Activated CD8-positive, alpha-beta memory T cell treated with anti-CD3 and anti-CD28 coated beads, Interleukin-2, amount 50 U/mL, for 1 hour (primary cell): Measurements from ENCODE around the gene IGFN1.
"Not testable (repeated sequence)": the region's sequence is repeated elsewhere in the genome, so short reads cannot be mapped to it uniquely, and the experiment has no call there.

ENCODE experiments used
- DNase-seq: peaks from one replicate; pipeline ENCODE4 v3.0.0-alpha.2; 2020; ENCODE audit errors: extremely low read depth

The IGFN1 gene

DNA sequence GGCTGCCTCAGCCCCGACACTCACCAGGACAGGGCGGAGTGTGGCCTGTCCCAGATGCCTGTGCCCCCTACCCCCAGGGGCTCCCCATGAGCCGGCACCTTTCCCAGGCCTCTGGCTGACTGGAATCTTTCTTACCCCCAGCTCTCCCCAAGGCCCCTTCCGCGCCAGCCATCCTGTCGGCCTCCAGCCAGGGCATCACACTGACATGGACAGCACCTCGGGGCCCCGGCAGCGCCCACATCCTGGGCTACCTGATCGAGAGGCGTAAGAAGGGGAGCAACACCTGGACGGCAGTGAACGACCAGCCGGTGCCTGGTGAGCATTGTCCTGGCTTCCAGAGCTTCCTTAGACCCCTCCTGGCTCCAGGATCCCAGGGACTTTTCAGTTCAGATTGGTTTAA is 26.5 kb downstream of the IGFN1 start:
- no peak for DNase-seq

DNA sequence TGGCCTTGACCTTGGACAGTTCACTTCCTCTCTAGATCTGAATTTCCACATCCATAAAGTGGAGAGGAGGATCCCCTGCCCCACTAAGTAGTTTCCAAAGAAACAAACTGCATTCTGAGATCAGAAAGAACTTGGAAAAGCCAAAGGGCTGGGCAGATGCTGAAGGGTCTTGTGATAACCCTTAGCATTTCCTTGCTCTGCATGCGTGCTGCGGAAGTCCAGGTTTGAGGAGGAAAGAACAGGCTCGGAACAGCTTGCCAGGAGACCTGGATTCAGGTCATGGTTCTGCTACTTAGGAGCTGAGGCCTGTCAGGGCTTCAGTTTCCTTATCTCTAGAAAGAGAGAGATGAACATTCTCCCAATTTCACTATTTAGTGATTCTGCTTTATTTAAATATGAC is 27.2 kb downstream of the IGFN1 start:
- DNase-seq: no peak

DNA sequence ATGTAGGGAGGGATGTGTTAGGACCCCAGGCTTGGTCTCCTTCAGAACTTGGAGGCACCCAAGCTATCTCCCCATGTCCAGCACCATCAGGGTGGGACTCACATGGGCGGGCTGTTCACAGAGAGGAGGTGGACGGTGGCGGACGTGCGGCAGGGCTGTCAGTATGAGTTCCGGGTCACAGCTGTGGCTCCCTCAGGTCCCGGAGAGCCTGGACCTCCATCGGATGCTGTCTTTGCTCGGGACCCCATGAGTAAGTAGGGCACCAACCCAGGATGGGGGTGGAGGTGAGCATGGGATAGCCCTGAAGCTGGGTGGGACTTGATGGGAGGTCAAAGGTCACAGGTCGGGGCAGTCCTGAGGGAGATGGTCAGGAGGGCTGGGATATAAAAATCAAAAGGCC is 27.8 kb downstream of the IGFN1 start:
- DNase-seq: no peak

DNA sequence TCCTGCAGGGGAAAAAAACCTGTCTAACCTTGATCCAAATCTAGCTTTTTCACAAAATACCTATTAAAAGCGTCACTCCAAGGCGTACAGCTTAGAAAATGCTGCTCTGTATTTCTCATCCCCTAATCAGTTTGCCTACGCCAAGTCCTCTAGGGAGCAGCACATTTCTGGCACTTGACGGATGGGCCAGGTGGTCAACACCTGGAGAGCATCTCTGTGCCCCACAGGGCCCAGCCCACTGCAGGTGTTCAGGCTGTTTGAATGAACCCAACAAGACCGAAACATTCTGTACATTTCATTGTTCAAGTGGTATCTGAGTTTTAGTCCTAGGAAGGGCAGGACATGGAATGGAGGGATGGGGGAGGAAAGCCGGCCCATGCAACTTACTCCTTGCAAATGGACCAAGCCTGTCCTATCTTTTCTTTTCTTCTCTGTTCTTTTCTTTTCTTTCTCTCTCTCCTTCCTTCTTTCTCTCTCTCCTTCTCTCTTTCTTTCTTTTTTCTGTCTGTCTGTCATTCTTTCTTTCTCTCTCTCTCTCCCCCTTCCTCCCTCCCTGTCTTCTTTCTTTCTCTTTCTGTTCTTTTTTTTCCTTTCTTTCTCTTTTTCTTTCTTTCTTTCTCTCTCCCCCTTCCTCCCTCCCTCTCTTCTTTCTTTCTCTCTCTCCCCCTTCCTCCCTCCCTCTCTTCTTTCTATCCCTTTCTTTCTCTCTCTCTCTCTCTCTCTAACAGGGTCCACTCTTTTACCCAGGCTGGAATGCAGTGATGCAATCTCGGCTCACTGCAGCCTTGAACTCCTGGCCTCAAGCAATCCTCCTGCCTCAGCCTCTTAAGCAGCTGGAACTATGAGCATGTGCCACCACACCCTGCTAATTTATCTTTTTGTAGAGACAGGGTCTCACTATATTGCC is 29.1 kb downstream of the IGFN1 start:
- DNase-seq: no peak

DNA sequence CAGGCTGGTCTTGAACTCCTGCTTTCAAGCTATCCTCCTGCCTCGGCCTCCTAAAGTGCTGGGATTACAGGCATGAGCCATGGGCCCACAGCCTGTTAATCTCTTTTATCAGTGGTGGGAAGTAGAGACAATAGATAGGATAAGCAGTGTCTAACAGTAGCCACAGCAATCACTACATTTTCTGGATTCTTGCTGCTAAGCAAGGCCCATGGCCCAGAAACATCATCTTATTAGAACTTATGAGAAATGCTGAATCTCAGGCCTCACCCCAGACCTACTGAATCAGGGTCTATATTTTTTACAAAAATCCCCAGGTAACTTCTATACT is 29.7 kb downstream of the IGFN1 start:
- DNase-seq: no peak

DNA sequence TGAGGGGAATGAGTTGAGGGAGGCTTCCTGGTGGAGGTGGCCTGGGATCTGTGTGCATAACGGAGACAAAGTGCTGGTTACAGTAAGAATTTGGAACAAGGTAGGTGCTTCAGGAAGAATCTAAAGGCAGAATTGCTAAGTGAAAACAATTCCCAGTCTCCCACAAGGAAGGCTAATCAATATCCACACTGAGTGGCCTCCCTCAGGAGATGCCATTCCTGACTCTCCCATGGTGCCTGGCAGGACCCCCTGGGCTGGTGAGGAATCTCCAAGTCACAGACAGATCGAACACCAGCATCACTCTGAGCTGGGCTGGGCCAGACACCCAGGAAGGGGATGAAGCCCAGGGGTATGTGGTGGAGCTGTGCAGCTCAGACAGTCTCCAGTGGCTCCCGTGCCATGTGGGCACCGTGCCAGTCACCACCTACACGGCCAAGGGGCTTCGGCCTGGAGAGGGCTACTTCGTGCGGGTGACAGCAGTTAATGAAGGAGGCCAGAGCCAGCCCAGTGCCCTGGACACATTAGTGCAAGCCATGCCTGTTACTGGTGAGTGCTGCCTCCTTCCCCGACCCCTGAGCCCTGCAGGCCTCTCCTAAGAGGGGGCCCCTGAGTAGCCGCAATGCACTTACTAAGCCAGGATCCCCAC is 30.7 kb downstream of the IGFN1 start:
- DNase-seq: no peak

DNA sequence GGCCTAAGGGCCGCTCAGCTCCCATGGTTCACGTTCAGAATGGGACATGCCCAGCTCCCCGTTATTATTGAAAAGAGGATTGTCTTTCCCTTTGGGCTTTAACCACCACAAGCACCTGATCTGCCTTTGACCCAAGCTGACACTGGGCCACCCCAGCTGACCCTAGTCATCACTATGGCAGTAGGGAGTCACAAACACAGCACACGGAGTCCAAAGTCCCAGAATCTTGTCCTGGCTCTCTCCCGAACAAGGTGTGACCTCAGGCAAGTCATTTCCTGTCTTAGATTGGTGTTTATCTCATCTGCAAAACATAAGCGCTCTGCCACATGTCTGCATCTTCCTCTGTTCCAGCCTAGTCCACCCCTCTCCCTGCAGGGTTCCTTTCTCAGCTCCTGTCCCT is 31.5 kb downstream of the IGFN1 start:
- no peak for DNase-seq

DNA sequence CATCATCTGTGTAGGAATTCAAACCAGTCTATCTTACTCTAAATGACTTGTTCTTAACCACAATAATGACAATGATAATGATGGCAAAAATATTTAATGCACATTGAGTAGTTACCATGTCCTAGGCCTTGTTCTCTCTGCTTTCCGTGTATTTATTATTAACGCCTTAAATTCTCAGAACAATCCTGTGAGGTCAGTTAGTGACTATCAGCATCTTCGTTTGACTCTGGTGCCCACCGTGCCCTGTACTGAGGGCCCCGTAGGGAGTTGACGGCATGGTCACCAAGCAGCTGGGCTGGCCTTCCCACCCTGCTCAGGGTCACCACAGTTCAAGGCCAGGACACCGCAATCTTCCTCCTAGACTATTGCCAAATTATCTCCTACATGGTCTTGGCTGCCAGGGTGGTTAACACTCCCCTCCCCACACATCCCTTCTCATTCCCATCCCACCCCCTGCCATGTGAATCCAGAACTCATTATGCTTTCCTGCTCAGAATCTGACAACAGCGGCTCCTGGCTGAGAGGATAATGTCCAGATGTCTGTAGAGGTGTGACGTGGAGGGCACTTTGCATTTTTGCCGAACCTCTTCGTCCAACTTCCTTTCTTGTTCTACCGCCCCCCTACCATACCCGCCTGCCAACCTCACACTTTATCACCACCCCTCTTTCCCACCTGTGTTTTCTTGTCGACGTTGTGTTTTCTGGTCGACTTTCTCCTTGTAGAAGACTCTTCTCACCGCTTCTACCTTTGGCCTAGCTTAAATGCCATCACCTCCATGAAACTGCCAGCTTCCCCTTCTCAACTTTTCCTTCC is 33.4 kb downstream of the IGFN1 start:
- DNase-seq: no peak

DNA sequence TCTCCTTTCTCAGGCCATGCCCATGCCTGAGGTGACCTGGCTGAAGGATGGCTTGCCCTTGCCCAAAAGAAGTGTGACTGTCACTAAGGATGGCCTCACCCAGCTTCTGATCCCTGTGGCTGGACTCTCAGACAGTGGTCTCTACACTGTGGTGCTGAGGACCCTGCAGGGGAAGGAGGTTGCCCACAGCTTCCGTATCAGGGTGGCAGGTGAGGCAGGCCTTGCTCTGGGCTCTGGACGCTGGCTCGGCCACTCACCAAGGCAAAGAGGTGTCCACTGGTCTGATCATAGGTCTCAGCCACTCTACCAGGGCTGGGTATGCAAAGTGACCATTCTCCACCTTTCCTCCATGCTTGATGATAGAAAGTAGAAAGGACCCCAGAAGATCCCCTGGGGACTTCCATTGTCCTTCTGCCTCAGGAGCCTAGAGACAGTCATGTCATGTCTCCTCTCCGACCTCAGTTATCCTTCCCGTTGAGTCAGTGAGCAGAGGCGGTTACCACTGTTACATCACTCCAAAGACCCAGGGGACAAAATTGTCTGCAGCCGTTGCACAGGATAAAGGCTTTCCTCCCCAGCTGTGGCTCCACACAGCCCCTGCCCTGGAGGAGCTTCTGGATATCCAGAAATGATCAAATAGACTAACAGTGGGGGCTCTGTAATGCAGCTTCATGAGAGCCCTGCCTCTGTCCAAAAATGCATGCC is 34.2 kb downstream of the IGFN1 start:
- DNase-seq: no peak

DNA sequence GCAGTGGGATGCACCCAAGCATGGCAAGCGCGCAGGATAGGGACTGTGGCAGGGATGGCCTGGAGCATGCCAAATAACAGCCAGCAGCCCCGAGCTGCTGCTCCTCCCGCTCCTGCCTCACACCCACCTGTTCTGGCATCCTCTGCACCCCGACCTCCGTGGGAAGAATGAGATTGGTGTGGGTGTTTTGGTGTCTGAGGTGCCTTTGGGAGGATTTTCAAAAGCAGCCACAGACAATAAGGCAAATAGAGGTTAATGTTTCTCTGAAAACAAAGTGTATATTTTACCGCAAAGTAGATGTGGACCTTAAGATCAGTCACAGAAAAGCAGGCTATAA is 35.5 kb downstream of the IGFN1 start:
- no peak for DNase-seq

DNA sequence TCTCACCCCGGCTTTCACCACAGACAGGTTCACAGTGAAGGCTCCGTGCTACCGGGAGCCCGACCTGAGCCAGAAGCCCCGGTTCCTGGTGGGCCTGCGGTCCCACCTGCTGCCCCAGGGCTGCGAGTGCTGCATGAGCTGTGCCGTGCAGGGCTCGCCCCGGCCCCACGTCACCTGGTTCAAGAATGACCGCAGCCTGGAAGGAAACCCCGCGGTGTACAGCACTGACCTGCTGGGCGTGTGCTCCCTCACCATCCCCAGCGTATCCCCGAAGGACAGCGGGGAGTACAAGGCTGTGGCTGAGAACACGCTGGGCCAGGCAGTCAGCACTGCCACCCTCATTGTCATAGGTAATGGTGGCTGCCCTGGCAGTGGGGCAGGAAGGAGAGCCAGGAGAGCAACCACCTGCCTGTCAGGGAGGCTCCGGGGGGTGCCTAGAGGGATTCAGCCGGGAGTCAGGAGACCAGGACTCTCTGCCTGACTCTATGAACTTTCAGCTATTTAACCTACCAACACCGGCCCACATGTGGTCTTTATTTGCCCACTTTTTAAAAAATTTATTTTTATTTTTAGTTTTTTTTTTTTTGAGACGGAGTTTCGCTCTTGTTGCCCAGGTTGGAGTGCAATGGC is 36.4 kb downstream of the IGFN1 start:
- DNase-seq: no peak

DNA sequence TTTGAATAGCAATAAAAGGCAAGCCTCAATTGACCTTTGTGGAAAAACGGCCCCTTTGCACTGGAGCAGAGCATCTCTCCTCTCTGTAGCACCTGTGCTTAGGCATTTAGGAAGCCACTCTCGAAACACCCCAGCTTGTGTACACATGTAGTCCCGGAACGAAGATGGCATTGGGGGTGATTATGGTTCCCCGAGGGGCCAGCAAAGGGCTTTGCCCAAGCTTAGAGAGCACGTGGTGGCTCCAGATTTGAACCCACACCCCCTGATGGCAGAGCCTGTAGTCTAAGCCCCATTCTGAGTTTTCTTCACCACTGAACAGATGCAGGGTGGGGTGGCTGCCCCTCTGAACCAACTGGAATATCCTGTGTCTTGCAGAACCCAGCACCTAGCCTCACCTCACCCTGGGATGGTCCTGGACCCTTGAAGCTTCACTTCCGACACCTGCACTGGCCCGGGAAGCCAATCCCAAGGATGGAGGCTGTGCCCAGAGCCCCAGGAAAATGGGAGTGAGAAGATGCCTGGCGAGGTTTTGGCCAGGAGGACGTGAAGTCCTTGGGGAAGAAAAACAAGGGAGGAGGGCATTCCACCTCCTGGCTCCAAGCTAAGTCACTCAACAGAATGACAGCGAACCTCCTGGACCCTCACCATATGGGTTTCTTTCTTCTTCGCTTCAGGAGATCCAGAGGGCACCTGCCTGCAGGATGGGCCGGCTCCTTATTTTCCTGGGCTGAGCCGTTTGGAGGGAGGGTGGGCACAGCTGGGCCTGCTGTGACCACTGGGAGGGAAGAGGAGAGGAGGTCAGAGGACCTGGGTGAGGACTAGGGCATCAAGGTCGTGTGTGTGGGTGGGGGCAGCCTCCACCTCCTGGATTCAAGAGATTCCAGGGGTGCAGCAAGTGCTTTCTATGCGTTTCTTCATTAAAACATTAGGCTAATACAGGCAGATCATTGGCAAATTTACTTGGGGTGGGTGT is 37.7 kb downstream of the IGFN1 start:
- no peak for DNase-seq

DNA sequence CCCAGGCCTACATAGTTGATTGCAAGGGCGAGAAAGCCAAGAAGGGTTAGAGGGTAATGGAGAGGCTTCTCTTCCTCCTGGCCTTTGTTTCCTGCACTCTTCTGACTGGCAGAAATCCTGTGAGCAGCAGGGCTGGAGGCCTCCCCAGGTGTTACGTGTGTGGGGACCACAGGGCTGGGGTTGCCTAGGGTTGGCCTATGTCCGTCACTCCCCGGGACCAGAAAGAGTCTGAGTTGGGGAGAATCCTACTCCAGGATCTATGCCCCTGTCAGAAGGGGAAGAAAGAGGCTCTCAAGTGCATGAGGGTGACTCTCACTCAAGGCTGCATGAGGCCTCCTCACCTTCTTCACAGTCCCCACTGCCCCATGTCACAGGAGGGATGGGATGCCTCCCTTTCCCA is 38.5 kb downstream of the IGFN1 start:
- DNase-seq: no peak

DNA sequence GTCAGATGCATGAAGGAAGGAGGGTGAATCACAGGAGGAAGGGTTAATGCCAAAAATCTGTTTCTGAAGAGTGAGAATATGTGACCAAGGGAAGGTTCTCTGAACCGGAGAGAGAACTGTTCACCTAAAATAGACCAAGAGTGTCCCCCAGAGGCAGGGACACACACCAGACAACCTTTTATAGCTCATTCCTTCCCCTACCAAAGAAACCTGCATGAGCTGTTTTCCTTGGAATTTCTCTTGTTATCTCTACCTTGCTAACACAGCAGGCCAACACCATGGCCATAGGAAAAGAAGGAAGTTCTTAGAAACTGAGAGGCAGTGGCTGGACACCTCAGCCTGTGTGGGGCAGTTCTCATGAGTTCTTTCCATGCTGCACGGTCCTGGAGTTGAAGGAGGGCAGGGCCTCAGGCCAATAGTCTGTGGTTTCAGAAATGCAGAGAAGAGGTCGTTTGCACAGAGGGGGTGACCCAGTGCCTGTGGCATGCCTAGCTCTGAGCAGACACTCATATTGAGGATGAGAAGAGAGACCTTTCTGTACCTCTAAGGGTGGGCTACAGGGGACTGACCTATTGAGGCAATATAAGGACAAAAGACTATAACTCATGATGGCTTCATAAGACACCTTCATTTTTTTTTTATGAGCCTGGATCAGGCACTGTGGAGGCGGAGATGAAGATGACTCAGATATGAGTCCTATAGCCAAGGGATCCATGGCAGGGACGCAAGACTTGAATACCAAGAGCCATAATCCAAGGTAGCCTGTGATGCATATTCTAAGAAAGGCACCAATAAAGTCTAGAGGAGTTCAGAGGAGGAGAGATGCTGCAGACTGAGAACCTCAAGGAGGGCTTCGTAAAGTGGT is 39.4 kb downstream of the IGFN1 start:
- DNase-seq: no peak

DNA sequence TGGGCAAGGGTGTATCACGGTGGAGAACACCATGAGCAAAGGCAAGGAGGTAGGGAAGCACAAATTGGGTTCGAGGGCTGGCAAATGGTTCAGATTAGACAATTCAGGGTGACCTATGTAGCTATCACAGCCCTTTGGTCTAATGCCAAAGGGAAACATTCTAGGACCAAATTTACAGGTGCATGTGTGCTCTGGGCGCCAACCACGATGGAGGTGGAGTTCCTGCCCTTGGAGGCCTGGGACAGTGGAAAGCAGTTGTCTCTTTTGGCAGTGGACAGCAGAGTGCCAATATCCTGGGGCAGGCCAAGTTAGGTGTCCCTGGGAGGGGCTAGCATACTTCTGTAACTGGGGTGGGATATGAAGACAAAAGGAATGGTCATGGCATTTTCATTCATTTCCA is 40.1 kb downstream of the IGFN1 start:
- DNase-seq: no peak

DNA sequence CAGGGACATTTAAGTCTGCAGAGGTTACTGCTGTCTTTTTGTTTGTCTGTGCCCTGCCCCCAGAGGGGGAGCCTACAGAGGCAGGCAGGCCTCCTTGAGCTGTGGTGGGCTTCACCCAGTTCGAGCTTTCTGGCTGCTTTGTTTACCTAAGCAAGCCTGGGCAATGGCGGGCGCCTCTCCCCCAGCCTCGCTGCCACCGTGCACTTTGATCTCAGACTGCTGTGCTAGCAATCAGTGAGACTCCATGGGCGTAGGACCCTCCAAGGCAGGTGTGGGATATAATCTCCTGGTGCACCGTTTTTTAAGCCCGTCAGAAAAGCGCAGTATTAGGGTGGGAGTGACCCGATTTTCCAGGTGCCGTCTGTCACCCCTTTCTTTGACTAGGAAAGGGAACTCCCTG is 49.0 kb downstream of the IGFN1 start:
- DNase-seq: not testable (repeated sequence)

DNA sequence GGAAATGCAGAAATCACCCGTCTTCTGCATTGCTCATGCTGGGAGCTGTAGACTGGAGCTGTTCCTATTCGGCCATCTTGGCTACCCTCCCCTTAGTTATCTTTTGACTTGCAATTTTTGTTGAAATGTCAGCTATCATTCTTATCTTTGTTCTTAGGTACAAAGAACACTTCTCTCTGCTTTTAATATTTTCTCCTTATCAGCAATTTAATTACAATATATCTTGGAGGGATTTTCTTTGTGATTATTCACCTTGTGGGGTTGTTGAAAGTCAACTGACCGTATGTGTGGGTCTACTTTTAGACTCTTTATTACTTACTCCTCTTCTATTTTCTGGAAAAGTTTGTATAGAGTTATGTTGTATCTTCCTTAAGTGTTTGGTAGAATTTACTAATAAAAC is 49.5 kb downstream of the IGFN1 start:
- DNase-seq: no peak

DNA sequence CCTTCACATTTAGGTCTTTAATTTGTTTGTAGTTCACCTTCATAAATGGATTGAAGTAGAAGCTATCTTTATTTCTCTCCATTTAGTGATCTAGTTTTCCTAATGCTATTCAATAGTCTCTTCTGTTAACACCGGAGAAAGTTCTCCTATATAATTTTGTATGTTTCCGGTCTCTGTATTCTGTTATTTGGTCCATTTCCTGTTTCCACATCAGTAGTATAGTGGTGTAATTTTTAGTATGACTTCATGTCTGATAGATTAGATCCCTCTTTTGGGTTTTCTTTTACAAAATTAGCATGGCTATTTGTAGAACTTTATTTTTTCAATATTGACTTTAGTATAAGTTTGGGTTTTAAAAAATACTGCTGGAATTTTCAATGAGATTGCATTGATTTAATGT is 51.1 kb downstream of the IGFN1 start:
- no peak for DNase-seq

DNA sequence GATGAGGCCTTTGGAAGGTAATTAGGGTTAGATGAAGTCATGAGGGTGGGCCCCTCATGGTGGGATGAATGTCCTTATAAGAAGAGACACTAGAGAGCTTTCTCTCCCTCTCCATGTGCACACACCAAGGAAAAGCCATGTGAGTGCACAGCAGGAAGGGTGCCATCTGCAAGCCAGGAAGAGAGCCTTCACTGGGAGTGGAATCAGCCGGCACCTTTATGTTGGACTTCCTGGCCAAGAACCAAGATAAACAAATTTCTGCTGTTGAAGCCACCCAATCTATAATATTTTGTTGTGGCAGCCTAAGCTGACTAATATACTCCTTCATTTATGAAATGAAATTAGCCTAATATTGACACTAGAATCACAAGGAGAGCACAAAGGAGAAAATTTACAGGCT is 54.5 kb downstream of the IGFN1 start:
- no peak for DNase-seq
